ENCODE results near the gene MAGI1. TPM values are rescaled to one million over a fixed set of nuclear protein-coding genes. Genes with fewer than 3 reads are reported as not detected.

Gene MAGI1
- total RNA-seq, 1 donor from 2014 or later = 5.0 TPM

- Histone ChIP-seq H3K36me3 (ENCODE audit: control insufficient read depth, insufficient read depth, low read length) (no peaks in the 10 kb centered on the region), H3K27me3 (ENCODE audit: control insufficient read depth, insufficient read depth, low read length) (no peaks in the 10 kb centered on the region), H3K4me3 (ENCODE audit: low read depth, low read length) (no peak overlapping the region)
- DNase-seq (ENCODE audit: low read depth) (no peak), FAIRE-seq (no peak)
- no peak for TF ChIP-seq CTCF (IDR thresholded peaks at IDR 0.05; ENCODE audit: insufficient read depth, low read length, severe bottlenecking)
Observed at GRCh38 chr3:65748326-65748725, 290.4 kb downstream of the MAGI1 start.

DNA sequence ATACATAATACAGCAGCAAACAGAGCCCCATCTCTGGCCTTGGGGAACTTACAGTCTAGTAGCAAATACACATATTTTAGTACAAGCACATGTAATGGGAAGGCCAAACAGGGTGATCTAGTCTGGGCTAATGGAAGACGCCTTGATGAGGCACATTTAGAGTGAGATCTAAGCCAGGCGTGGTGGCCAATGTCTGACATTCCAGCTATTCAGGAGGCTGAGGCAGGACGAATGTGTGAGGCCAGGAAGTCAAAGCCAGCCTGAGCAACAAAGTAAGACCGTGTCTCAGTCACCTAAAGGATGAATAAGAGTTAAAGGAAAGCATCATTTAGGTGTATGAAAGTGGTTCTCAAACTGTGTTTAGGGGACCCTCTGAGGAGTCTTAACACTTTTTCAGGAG lies 291.9 kb downstream of the MAGI1 start:
- Histone ChIP-seq H3K27me3 (ENCODE audit: control insufficient read depth, insufficient read depth, low read length) (no peaks in the 10 kb centered on the region), H3K36me3 (ENCODE audit: control insufficient read depth, insufficient read depth, low read length) (no peaks in the 10 kb centered on the region), H3K4me3 (ENCODE audit: low read depth, low read length) (no peak overlapping the region)
- no peak for FAIRE-seq
- no peak for DNase-seq (ENCODE audit: low read depth)
- no peak for TF ChIP-seq CTCF (IDR thresholded peaks at IDR 0.05; ENCODE audit: insufficient read depth, low read length, severe bottlenecking)

GRCh38 chr3:65745306-65745705 lies 293.4 kb downstream of the MAGI1 start:
- no peak for FAIRE-seq
- no peak for DNase-seq (ENCODE audit: low read depth)
- Histone ChIP-seq H3K4me3 (ENCODE audit: low read depth, low read length) (no peak overlapping the region), H3K27me3 (ENCODE audit: control insufficient read depth, insufficient read depth, low read length) (no peaks in the 10 kb centered on the region), H3K36me3 (ENCODE audit: control insufficient read depth, insufficient read depth, low read length) (no peaks in the 10 kb centered on the region)
- no peak for TF ChIP-seq CTCF (IDR thresholded peaks at IDR 0.05; ENCODE audit: insufficient read depth, low read length, severe bottlenecking)

GRCh38 chr3:65742914-65743313 lies 295.8 kb downstream of the MAGI1 start:
- no peak for TF ChIP-seq CTCF (IDR thresholded peaks at IDR 0.05; ENCODE audit: insufficient read depth, low read length, severe bottlenecking)
- no peaks in the 10 kb centered on the region for H3K27me3 ChIP-seq (ENCODE audit: control insufficient read depth, insufficient read depth, low read length)
- FAIRE-seq (no peak), DNase-seq (ENCODE audit: low read depth) (no peak)
- H3K36me3 ChIP-seq (ENCODE audit: control insufficient read depth, insufficient read depth, low read length) = no peaks in the 10 kb centered on the region
- no peak overlapping the region for H3K4me3 ChIP-seq (ENCODE audit: low read depth, low read length)

- H3K4me3 ChIP-seq (ENCODE audit: low read depth, low read length) = no peak overlapping the region
- no peaks in the 10 kb centered on the region for H3K36me3 ChIP-seq (ENCODE audit: control insufficient read depth, insufficient read depth, low read length)
- H3K27me3 ChIP-seq (ENCODE audit: control insufficient read depth, insufficient read depth, low read length) = no peaks in the 10 kb centered on the region
- DNase-seq (ENCODE audit: low read depth) = no peak
- no peak for FAIRE-seq
- TF ChIP-seq CTCF (IDR thresholded peaks at IDR 0.05; ENCODE audit: insufficient read depth, low read length, severe bottlenecking) = no peak
Observed at GRCh38 chr3:65741540-65741939, 297.2 kb downstream of the MAGI1 start.

GRCh38 chr3:65739901-65740541 lies 298.7 kb downstream of the MAGI1 start:
- Histone ChIP-seq H3K27me3 (ENCODE audit: control insufficient read depth, insufficient read depth, low read length) (no peaks in the 10 kb centered on the region), H3K36me3 (ENCODE audit: control insufficient read depth, insufficient read depth, low read length) (no peaks in the 10 kb centered on the region), H3K4me3 (ENCODE audit: low read depth, low read length) (no peak overlapping the region)
- FAIRE-seq (no peak), DNase-seq (ENCODE audit: low read depth) (no peak)
- TF ChIP-seq CTCF (IDR thresholded peaks at IDR 0.05; ENCODE audit: insufficient read depth, low read length, severe bottlenecking) = no peak

All from bronchial epithelial cell (primary cell).